OCI-LY3 (cell line): ENCODE results near the gene SEC23B.

Experiments
- CTCF ChIP-seq: fragments of 200-600, 300-600 bp; sonication (generic); IDR thresholded peaks from 2 replicates; pipeline ENCODE4 v1.5.1; 2014; ENCODE audit warnings: antibody characterized with exemption, low read length, low read depth
- EZH2phosphoT487 ChIP-seq: fragments of 200-600 bp; shearing (Covaris generic); IDR thresholded peaks from 2 replicates; pipeline ENCODE4 v1.6.1; 2018; ENCODE audit warnings: antibody characterized with exemption, mixed run types, low read depth

GRCh38 chr20:18533491-18533890, 25.8 kb downstream of the SEC23B start:
- TF ChIP-seq CTCF (no peak), EZH2phosphoT487 (no peak)
